ENCODE measurements around the gene CPEB4. TPM values are rescaled to one million over a fixed set of nuclear protein-coding genes. Genes with fewer than 3 reads are reported as not detected.

The CPEB4 gene
- polyA plus RNA-seq, 1 experiment, result 21.3 TPM

GRCh38 chr5:173896631-173897030, 8.5 kb downstream of the CPEB4 start:
- Histone ChIP-seq H3K27me3 (ENCODE audit: control insufficient read depth, insufficient read depth, low read length) (no peaks in the 10 kb centered on the region), H3K9me3 (ENCODE audit: control insufficient read depth, insufficient read depth, low read length) (no peaks in the 10 kb centered on the region), H3K27ac (ENCODE audit: low read depth, low read length) (no peak overlapping the region), H3K4me3 (ENCODE audit: low read depth, low read length) (no peak overlapping the region)
- DNase-seq (ENCODE audit: low read depth, low spot score), result no peak
- TF ChIP-seq CTCF (IDR thresholded peaks at IDR 0.05; ENCODE audit: low read depth, low read length), result no peak
- ChIA-PET POLR2A (interaction anchor here (1.2 kb wide), 1 partner anchor 9 kb away, joined by 3 read pairs; the partner anchor contains the start of gene CPEB4), CTCF (interaction anchor here (0.6 to 2.5 kb wide), 5 partner anchors 11 to 281 kb away, joined by 3 to 12 read pairs (median 9); partner anchors contain the start of gene BOD1)

GRCh38 chr5:173901705-173902104, 13.6 kb downstream of the CPEB4 start:
- Histone ChIP-seq H3K9me3 (ENCODE audit: control insufficient read depth, insufficient read depth, low read length) (no peaks in the 10 kb centered on the region), H3K4me3 (ENCODE audit: low read depth, low read length) (no peak overlapping the region), H3K27ac (ENCODE audit: low read depth, low read length) (no peak overlapping the region), H3K27me3 (ENCODE audit: control insufficient read depth, insufficient read depth, low read length) (no peaks in the 10 kb centered on the region)
- ChIA-PET CTCF (interaction anchor here (0.9 to 2.5 kb wide), 3 partner anchors 24 to 286 kb away, joined by 3 to 9 read pairs (median 6); partner anchors contain the start of gene BOD1), POLR2A (interaction anchor here (0.8 kb wide), 1 partner anchor 14 kb away, joined by 4 read pairs; the partner anchor contains the start of gene CPEB4)
- DNase-seq (ENCODE audit: low read depth, low spot score), result no peak
- TF ChIP-seq CTCF (IDR thresholded peaks at IDR 0.05; ENCODE audit: low read depth, low read length), result no peak

- Histone ChIP-seq H3K4me3 (ENCODE audit: low read depth, low read length) (no peak overlapping the region), H3K9me3 (ENCODE audit: control insufficient read depth, insufficient read depth, low read length) (no peaks in the 10 kb centered on the region), H3K27me3 (ENCODE audit: control insufficient read depth, insufficient read depth, low read length) (no peaks in the 10 kb centered on the region), H3K27ac (ENCODE audit: low read depth, low read length) (no peak overlapping the region)
- CTCF ChIA-PET, result interaction anchor here (1.4 to 2.5 kb wide), 2 partner anchors 71 to 287 kb away, joined by 3 to 9 read pairs; partner anchors contain the start of gene BOD1
- POLR2A ChIA-PET, result no interaction called here
- no peak for TF ChIP-seq CTCF (IDR thresholded peaks at IDR 0.05; ENCODE audit: low read depth, low read length)
- DNase-seq (ENCODE audit: low read depth, low spot score), result no peak
Observed at GRCh38 chr5:173902334-173902733, 14.2 kb downstream of the CPEB4 start.

- no peak overlapping the region for H3K27ac ChIP-seq (ENCODE audit: low read depth, low read length)
- DNase-seq (ENCODE audit: low read depth, low spot score), result no peak
- ChIA-PET POLR2A (interaction anchor here (0.6 to 1.5 kb wide), 2 partner anchors 15 to 123 kb away, joined by 5 to 9 read pairs; no protein-coding TSS in a partner anchor), CTCF (interaction anchor here (1.0 to 2.5 kb wide), 4 partner anchors 10 to 287 kb away, joined by 3 to 10 read pairs (median 6); partner anchors contain the start of gene BOD1)
- H3K9me3 ChIP-seq (ENCODE audit: control insufficient read depth, insufficient read depth, low read length), result no peaks in the 10 kb centered on the region
- no peak for TF ChIP-seq CTCF (IDR thresholded peaks at IDR 0.05; ENCODE audit: low read depth, low read length)
- no peak overlapping the region for H3K4me3 ChIP-seq (ENCODE audit: low read depth, low read length)
- no peaks in the 10 kb centered on the region for H3K27me3 ChIP-seq (ENCODE audit: control insufficient read depth, insufficient read depth, low read length)
Observed at GRCh38 chr5:173902743-173903142, 14.6 kb downstream of the CPEB4 start.

- H3K4me3 ChIP-seq (ENCODE audit: low read depth, low read length), result no peak overlapping the region
- POLR2A ChIA-PET, result interaction anchor here (0.6 to 1.5 kb wide), 2 partner anchors 15 to 124 kb away, joined by 5 to 9 read pairs; no protein-coding TSS in a partner anchor
- CTCF ChIA-PET, result interaction anchor here (1.0 to 2.5 kb wide), 5 partner anchors 10 to 288 kb away, joined by 4 to 10 read pairs (median 9); partner anchors contain the start of gene BOD1
- TF ChIP-seq CTCF (IDR thresholded peaks at IDR 0.05; ENCODE audit: low read depth, low read length), result no peak
- H3K27me3 ChIP-seq (ENCODE audit: control insufficient read depth, insufficient read depth, low read length), result no peaks in the 10 kb centered on the region
- H3K27ac ChIP-seq (ENCODE audit: low read depth, low read length), result no peak overlapping the region
- no peak for DNase-seq (ENCODE audit: low read depth, low spot score)
- no peaks in the 10 kb centered on the region for H3K9me3 ChIP-seq (ENCODE audit: control insufficient read depth, insufficient read depth, low read length)
Observed at GRCh38 chr5:173903396-173904140, 15.4 kb downstream of the CPEB4 start.
